ENCODE data around the gene DSE. TPM values are rescaled to one million over a fixed set of nuclear protein-coding genes. Genes with fewer than 3 reads are reported as not detected.

DSE gene
- total RNA-seq, 4 donors from 2014 or later = 29.0 to 50.4 (median 38.7) TPM

DNA sequence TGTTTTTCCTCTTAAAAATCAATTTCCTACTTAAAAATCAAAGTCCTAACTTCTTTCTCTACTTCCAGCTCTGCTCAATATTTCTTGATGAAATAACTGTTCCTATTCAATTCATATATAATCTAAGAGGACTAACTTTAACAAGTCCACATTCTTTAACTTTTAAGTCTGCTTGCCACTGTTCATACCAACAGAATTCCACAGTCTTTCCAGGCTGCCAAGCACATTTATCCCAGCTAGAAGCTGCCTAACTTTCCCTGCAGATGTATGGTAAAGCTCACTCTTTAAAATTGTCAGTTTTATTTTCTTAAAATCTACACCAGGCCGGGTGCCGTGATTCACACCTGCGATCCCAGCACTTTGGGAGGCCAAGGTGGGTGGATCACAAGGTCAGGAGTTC, 102.0 kb downstream of the DSE start:
- DNase-seq (ENCODE audit: low spot score in 2 of 2) = no peak

GRCh38 chr6:116475141-116475540, 104.4 kb downstream of the DSE start:
- TF ChIP-seq POLR2A (IDR thresholded peaks at IDR 0.05) (no peak), CTCF (IDR thresholded peaks at IDR 0.05) (no peak)
- H3K4me3 ChIP-seq (ENCODE audit: low read depth, poor library complexity, severe bottlenecking) = no peak overlapping the region
- DNase-seq (ENCODE audit: low spot score in 2 of 2) = no peak
- intact Hi-C loops (cut with DNase I; ENCODE audit: low total_unique reads) = no loop called here
- WGBS, 2 donors = 41 to 75% methylated on average over 1 of the region's 1 CpG

More for the DNA sequence above, 102.0 kb downstream of the DSE start:
- intact Hi-C loops (cut with DNase I; ENCODE audit: low total_unique reads) = no loop called here
- 72 to 78% methylated on average over 3 of the region's 3 CpGs for WGBS, 2 donors
- no peak for TF ChIP-seq CTCF (IDR thresholded peaks at IDR 0.05)
- no peak for TF ChIP-seq POLR2A (IDR thresholded peaks at IDR 0.05)
- no peak overlapping the region for H3K4me3 ChIP-seq (ENCODE audit: low read depth, poor library complexity, severe bottlenecking)

GRCh38 chr6:116476002-116476678, 105.4 kb downstream of the DSE start:
- 68 to 72% methylated on average over 5 of the region's 5 CpGs for WGBS, 2 donors
- TF ChIP-seq CTCF (IDR thresholded peaks at IDR 0.05) = no peak
- no peak for TF ChIP-seq POLR2A (IDR thresholded peaks at IDR 0.05)
- no peak for DNase-seq (ENCODE audit: low spot score in 2 of 2)
- no peak overlapping the region for H3K4me3 ChIP-seq (ENCODE audit: low read depth, poor library complexity, severe bottlenecking)
- intact Hi-C loops (cut with DNase I; ENCODE audit: low total_unique reads) = no loop called here

DNA sequence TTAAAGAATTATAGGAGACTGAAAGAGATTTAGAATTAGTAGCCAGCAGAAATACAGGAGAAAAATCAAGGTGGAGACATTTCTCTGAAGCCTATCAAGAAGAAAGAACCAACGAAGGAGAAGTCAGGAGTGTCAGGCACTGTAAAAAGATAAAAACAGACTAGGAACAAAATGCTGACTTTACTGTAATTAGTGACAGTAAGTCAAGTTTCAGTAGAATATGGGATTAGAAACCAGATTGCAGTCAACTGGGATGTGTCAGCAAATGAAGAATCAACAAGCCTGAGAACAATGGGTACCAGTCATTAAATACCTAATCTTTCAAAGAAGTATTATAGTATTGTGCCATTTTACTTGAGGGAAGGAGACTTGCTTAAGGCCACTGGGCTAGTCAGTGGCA, 112.0 kb downstream of the DSE start:
- H3K4me3 ChIP-seq (ENCODE audit: low read depth, poor library complexity, severe bottlenecking) = no peak overlapping the region
- DNase-seq (ENCODE audit: low spot score in 2 of 2) = no peak
- no peak for TF ChIP-seq CTCF (IDR thresholded peaks at IDR 0.05)
- no peak for TF ChIP-seq POLR2A (IDR thresholded peaks at IDR 0.05)
- 84 to 92% methylated on average over 1 of the region's 1 CpG for WGBS, 2 donors
- intact Hi-C loops (cut with DNase I; ENCODE audit: low total_unique reads) = no loop called here

GRCh38 chr6:116483616-116484015, 112.9 kb downstream of the DSE start:
- intact Hi-C loops (cut with DNase I; ENCODE audit: low total_unique reads) = no loop called here
- no peak for TF ChIP-seq POLR2A (IDR thresholded peaks at IDR 0.05)
- no peak for TF ChIP-seq CTCF (IDR thresholded peaks at IDR 0.05)
- H3K4me3 ChIP-seq (ENCODE audit: low read depth, poor library complexity, severe bottlenecking) = no peak overlapping the region
- DNase-seq (ENCODE audit: low spot score in 2 of 2) = no peak
- 52 to 55% methylated on average over 2 of the region's 2 CpGs for WGBS, 2 donors
